Activated B cell treated with CpG ODN at 0.5 μM for 24 hours (primary cell): ENCODE results near the gene SCN8A. TPM values are rescaled to one million over a fixed set of nuclear protein-coding genes. Genes with fewer than 3 reads are reported as not detected.

Experiments
- ATAC-seq: fragments of 200-7000 bp; cut with Tn5 transposase; one replicate; pipeline ENCODE4 v1.10.0; 2021; ENCODE audit warnings: low read depth, mild to moderate bottlenecking, moderate library complexity
- CTCF ChIA-PET: fragments of 350-600 bp; sonication (Branson Sonifier 250); formaldehyde crosslinking; loops from one replicate; lab custom pipeline; 2021; ENCODE audit warnings: antibody characterized with exemption; lab: Charles Lee
- POLR2A ChIA-PET: fragments of 350-600 bp; sonication (Branson Sonifier 250); formaldehyde crosslinking; loops from one replicate; lab custom pipeline; 2021; ENCODE audit warnings: antibody characterized with exemption; lab: Charles Lee
- DNase-seq: peaks from one replicate; pipeline ENCODE4 v3.0.0; 2022
- H3K27ac Mint-ChIP-seq: one replicate; pipeline ENCODE4 v1.8.0; 2020; ENCODE audit warnings: mixed read lengths
- H3K27me3 Mint-ChIP-seq: one replicate; pipeline ENCODE4 v1.8.0; 2021; ENCODE audit warnings: mixed read lengths
- H3K36me3 Mint-ChIP-seq: one replicate; pipeline ENCODE4 v1.8.0; 2021; ENCODE audit warnings: low read depth, mixed read lengths
- H3K4me1 Mint-ChIP-seq: one replicate; pipeline ENCODE4 v1.8.0; 2021; ENCODE audit warnings: mixed read lengths
- H3K4me3 Mint-ChIP-seq: one replicate; pipeline ENCODE4 v1.8.0; 2020; ENCODE audit warnings: mild to moderate bottlenecking, mixed read lengths
- H3K9me3 Mint-ChIP-seq: one replicate; pipeline ENCODE4 v1.8.0; 2020; ENCODE audit warnings: mixed read lengths
- CTCF ChIP-seq: fragments of 200-600 bp; IDR thresholded peaks from one replicate; pipeline ENCODE4 v1.8.0; 2022; ENCODE audit warnings: antibody characterized with exemption, mild to moderate bottlenecking
- intact Hi-C: fragments of 100-400 bp; cut with micrococcal nuclease; formaldehyde crosslinking; loops from one replicate; pipeline ENCODE4 v1.15.1; 2024
- total RNA-seq: library from RNA; stranded (reverse); gene quantifications from 2 replicates; pipeline ENCODE4 v1.2.3, GENCODE V29; 2022

SCN8A gene
- total RNA-seq, 1 donor from 2014 or later: 0.86 TPM

- ChIA-PET POLR2A (no interaction called here), CTCF (no interaction called here)
- intact Hi-C loops: no loop called here
- Mint-ChIP-seq H3K9me3 (no peaks in the 10 kb centered on the region), H3K27ac (no peak overlapping the region), H3K27me3 (peaks cover 4% of the 10 kb centered on the region), H3K4me1 (no peaks in the 10 kb centered on the region), H3K36me3 (no peaks in the 10 kb centered on the region), H3K4me3 (no peak overlapping the region)
- TF ChIP-seq CTCF: no peak
- ATAC-seq (no peak), DNase-seq (no peak)
Observed at GRCh38 chr12:51692016-51692415, 101.0 kb downstream of the SCN8A start.

- no peaks in the 10 kb centered on the region for H3K4me1 Mint-ChIP-seq
- ChIA-PET CTCF (no interaction called here), POLR2A (no interaction called here)
- H3K9me3 Mint-ChIP-seq: no peaks in the 10 kb centered on the region
- no peak overlapping the region for H3K27ac Mint-ChIP-seq
- TF ChIP-seq CTCF: no peak
- H3K36me3 Mint-ChIP-seq: no peaks in the 10 kb centered on the region
- H3K4me3 Mint-ChIP-seq: no peak overlapping the region
- DNase-seq (no peak), ATAC-seq (no peak)
- peaks cover 4% of the 10 kb centered on the region for H3K27me3 Mint-ChIP-seq
- intact Hi-C loops: no loop called here
Observed at GRCh38 chr12:51693569-51693968, 102.5 kb downstream of the SCN8A start.

- TF ChIP-seq CTCF: no peak
- CTCF ChIA-PET: no interaction called here
- no peak overlapping the region for H3K27ac Mint-ChIP-seq
Observed at GRCh38 chr12:51694146-51694545, 103.1 kb downstream of the SCN8A start.

GRCh38 chr12:51695241-51696010 lies 104.4 kb downstream of the SCN8A start:
- Mint-ChIP-seq H3K4me3 (no peak overlapping the region), H3K4me1 (no peaks in the 10 kb centered on the region), H3K9me3 (no peaks in the 10 kb centered on the region), H3K27ac (no peak overlapping the region), H3K36me3 (no peaks in the 10 kb centered on the region), H3K27me3 (peaks cover 7% of the 10 kb centered on the region)
- CTCF ChIA-PET: no interaction called here
- DNase-seq: no peak
- POLR2A ChIA-PET: no interaction called here
- TF ChIP-seq CTCF: no peak
- no peak for ATAC-seq
- intact Hi-C loops: no loop called here

More at GRCh38 chr12:51694146-51694545, 103.1 kb downstream of the SCN8A start:
- ATAC-seq (no peak), DNase-seq (no peak)
- Mint-ChIP-seq H3K27me3 (peaks cover 4% of the 10 kb centered on the region), H3K4me3 (no peak overlapping the region), H3K9me3 (no peaks in the 10 kb centered on the region), H3K4me1 (no peaks in the 10 kb centered on the region), H3K36me3 (no peaks in the 10 kb centered on the region)
- POLR2A ChIA-PET: no interaction called here
- intact Hi-C loops: no loop called here

- Mint-ChIP-seq H3K4me1 (no peaks in the 10 kb centered on the region), H3K4me3 (no peak overlapping the region), H3K27me3 (peaks cover 6% of the 10 kb centered on the region), H3K9me3 (no peaks in the 10 kb centered on the region), H3K36me3 (no peaks in the 10 kb centered on the region), H3K27ac (no peak overlapping the region)
- POLR2A ChIA-PET: no interaction called here
- intact Hi-C loops: no loop called here
- no peak for TF ChIP-seq CTCF
- ATAC-seq: no peak
- DNase-seq: no peak
- CTCF ChIA-PET: no interaction called here
Observed at GRCh38 chr12:51699219-51699618, 108.2 kb downstream of the SCN8A start.
